ENCODE results near the gene NDUFV3.
"Not testable (repeated sequence)": the region's sequence is repeated elsewhere in the genome, so short reads cannot be mapped to it uniquely, and the experiment has no call there.

Gene NDUFV3

DNA sequence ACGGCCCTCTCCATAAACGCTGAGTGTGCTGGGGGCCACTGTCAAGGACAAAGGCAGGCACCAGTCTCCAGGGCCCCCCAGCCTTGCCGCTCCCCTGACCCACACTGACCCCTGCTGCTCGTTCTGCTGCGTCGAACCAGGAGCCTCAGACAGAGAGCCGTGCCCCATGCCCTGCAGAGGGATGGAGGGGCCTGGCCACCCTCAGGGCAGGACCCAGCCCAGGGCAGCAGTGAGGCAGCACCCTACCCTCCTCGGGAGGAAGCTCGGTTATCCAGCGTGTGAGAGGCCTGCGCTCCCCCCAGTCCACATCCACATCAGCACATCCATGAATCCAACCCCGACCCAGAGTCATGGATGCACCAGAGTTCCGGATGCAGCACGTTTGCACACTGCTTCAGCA, 28.8 kb upstream of the NDUFV3 start:
- TF ChIP-seq, protein P1, sequence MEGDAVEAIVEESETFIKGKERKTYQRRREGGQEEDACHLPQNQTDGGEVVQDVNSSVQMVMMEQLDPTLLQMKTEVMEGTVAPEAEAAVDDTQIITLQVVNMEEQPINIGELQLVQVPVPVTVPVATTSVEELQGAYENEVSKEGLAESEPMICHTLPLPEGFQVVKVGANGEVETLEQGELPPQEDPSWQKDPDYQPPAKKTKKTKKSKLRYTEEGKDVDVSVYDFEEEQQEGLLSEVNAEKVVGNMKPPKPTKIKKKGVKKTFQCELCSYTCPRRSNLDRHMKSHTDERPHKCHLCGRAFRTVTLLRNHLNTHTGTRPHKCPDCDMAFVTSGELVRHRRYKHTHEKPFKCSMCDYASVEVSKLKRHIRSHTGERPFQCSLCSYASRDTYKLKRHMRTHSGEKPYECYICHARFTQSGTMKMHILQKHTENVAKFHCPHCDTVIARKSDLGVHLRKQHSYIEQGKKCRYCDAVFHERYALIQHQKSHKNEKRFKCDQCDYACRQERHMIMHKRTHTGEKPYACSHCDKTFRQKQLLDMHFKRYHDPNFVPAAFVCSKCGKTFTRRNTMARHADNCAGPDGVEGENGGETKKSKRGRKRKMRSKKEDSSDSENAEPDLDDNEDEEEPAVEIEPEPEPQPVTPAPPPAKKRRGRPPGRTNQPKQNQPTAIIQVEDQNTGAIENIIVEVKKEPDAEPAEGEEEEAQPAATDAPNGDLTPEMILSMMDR (conservative IDR thresholded peaks at IDR 0.05): peak; percentile 23
- peak overlapping the region; percentile 24; the same call in 1 of the 2 replicates for H3K27ac ChIP-seq

DNA sequence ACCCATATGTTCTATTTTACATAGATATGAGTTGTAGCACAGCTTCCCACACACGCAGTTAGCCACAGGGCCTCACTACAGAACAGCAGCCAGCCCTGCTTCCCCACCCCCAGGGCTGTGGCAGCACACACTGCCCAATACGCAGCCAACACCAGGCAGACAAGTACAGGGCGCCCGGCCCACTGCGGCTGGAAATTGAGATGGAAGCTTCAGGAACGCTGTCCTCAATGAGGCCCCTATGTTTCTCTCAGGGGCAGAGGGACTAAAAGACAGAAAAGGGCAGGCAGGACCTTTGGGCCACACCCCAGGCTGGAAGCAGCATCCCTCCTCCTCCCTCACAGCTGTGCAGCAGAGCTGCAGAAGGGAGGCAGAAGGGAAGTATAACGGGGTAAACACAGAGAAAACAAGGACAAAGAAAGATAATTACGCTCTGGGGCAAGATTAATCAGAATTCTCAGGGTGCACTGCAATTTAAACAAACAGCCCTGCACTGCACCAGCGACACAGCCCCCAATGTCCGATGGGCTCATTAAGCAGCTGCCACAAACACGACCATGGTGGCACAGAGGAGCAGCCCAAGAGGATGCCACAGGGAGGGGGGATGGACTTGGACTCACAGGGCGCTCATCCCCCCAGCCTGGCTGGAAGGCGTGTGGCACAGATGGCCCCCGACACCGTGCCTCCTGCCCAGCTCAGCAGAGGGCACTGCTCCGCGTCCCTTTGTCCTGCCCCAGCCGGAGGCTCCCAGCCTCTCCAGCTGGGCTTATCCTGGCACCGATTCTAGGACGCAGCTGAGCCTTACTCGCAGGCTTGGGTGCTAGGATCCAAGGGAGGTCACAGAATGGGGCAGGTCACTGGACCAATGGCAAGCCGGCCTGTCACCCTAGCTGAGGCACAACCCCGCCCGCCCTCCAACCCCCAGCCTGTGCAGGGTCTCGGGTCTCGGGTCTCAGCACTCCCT, 28.0 kb upstream of the NDUFV3 start:
- TF ChIP-seq, protein P1 (conservative IDR thresholded peaks at IDR 0.05): no peak

DNA sequence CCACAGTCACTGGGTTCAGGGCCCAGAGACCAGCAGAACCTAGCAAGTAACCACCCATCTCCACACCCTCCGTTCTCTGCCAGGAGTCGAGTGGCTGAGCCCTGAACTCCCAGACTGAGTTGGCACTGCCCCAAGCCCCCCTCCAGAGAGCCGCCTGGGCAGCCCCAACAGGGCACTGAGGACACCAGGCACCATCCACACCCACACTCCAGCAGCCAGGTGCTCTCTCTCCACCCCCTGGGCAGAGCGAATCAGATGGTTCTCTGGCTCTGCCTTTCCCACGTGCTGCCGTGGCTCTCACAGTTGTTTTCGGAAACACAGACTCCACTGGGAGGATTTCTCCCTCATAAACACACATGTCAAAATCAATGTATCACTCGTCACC, 27.3 kb upstream of the NDUFV3 start:
- H3K27ac ChIP-seq: peak overlapping the region; percentile 18; the same call in 1 of the 2 replicates
- TF ChIP-seq, protein P1 (conservative IDR thresholded peaks at IDR 0.05): no peak

More for the DNA sequence above, 28.0 kb upstream of the NDUFV3 start:
- H3K27ac ChIP-seq: peak overlapping the region; percentile 24; the same call in 1 of the 2 replicates

DNA sequence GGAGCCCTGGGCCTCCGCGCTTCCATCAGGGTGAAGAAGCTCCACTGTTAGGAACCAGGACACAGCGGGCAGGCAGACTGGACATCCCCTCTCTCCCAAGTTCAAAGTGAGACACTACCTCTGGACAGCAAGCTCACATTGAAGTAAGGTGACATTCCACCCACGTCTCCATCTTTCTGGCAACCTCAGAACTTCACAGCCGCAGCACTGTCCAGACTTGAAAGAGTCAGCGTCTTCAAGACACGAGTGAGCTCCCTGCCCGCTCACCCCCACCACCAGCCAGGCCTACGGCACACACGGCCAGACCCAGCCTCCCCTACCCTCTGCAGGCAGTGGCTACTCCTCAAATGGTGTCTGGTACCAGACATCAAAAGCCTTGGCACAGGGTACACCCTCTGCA, 24.9 kb upstream of the NDUFV3 start:
- no peak overlapping the region for H3K27ac ChIP-seq
- TF ChIP-seq, protein P1 (conservative IDR thresholded peaks at IDR 0.05): no peak

DNA sequence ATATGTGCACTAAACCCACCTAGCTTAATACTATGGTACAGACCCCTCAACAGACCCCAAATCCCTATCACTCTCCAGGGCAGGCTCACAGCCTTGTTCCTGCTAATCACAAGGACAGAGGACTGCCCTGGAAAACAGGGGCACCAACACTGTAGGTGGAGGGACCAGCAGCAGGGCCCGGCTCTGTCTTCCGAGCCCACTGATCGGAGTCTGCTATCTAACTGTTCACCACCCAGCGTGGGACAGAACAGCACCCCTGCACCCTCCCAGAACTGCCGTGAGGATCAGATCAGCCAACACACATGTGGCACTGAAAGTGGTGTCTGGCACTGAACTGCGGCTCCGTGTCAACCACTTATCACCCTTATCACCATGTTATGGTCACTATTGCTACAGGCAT, 20.0 kb upstream of the NDUFV3 start:
- H3K27ac ChIP-seq: no peak overlapping the region
- TF ChIP-seq, protein P1 (conservative IDR thresholded peaks at IDR 0.05): no peak

DNA sequence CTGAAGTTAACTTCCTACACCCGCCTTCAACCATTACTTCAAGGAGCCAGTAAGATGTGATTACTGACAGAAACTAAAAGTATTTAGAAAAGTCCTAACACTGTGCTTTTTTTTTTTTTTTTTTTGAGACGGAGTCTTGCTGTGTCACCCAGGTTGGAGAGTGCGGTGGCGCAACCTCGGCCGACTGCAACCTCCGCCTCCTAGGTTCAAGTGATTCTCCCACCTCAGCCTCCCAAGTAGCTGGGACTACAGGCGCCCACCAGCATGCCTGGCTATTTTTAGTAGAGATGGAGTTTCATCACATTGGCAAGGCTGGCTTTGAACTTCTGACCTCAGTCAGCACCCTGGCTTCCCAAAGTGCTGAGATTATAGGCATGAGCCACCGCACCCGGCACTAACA, 17.3 kb upstream of the NDUFV3 start:
- not testable (repeated sequence) for H3K27ac ChIP-seq

DNA sequence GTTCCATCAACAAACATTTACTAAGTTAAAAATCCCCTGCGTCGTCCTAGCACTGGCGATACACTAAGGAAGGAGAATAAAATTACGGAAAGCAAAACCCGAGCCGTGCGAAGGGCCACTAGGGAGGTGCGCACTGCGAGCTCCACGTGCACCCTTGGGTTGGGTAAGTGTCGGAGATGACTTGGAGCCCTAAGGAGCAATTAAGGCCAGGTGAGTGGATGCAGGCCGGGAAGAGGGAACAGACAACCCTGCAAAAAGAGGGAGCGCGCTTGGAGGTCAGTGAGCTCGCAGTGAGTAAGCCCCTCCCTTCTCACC, 14.5 kb upstream of the NDUFV3 start:
- peak overlapping the region; percentile 95 for H3K27ac ChIP-seq
- TF ChIP-seq, protein P1 (conservative IDR thresholded peaks at IDR 0.05): no peak
